HG02870 (cell line): ENCODE results near the gene IL11RA.

Experiments used
- ATAC-seq: cut with Tn5 transposase; IDR thresholded peaks from one replicate; pipeline ENCODE4 v1.9.1; 2021; ENCODE audit warnings: mild to moderate bottlenecking, moderate library complexity; ENCODE audit not compliant: unreplicated experiment

Gene IL11RA

DNA sequence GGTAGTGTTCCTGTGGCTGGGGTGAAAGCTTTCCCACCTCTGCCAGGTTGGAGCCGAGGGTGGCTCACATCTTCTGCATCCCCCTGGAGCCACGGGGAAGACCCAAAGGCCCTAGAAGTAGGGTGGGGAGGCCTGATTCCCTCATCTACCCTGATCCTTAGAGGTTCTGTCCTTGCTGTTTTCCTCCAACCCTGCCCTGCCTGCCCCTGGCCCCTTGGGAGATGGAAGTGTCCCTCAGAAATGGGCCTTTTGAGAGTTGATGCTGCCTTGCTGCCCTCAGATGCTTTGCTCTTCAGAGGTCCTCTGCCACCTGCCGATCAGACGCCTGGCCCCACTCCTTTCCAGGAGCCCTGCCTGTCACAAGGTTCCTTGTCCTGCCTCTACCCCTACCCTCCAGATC lies 32.8 kb downstream of the IL11RA start:
- ATAC-seq, result no peak

DNA sequence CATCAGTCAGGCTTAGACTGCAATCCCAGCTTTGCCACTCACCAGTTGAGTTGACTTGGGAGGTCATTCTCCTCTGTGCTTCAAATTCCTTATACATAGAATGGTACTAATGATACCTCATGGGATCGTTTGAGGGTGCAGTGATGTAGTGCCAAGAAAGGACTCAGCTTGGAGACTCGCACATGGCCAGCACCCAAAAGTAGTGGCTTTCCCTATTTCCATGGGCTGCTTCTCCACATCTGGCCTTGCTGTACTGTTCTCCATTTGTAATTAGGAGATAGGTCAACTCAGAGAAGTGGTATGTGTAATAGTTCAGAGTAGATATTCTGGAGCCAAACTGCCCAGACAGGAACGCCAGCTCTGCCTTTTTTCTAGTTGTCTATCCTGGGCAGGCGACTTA lies 33.6 kb downstream of the IL11RA start:
- no peak for ATAC-seq

DNA sequence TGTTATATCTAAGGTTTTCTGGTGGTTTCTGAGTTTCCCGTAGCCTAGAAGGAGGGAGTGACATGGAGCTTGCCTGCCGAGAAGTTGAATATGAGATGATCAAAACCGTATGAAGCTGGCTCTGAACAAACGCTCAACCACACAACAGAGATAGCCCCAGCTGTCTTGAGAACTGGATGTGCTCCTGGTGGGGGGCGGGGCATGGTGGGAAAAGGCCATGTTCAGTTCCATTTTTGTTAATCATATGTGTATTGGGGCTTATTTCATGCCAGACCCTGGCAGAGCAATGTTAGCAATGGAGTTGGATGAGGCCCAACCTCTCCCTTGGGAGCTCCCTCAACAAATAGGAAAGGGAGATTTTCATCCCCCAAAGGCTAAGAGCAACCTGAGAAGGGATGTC lies 34.2 kb downstream of the IL11RA start:
- no peak for ATAC-seq

GRCh38 chr9:34686732-34687131 lies 34.7 kb downstream of the IL11RA start:
- ATAC-seq, result no peak

- no peak for ATAC-seq
Measured at GRCh38 chr9:34687276-34688030, 35.5 kb downstream of the IL11RA start.

- no peak for ATAC-seq
Measured at GRCh38 chr9:34688329-34689115, 36.5 kb downstream of the IL11RA start.

DNA sequence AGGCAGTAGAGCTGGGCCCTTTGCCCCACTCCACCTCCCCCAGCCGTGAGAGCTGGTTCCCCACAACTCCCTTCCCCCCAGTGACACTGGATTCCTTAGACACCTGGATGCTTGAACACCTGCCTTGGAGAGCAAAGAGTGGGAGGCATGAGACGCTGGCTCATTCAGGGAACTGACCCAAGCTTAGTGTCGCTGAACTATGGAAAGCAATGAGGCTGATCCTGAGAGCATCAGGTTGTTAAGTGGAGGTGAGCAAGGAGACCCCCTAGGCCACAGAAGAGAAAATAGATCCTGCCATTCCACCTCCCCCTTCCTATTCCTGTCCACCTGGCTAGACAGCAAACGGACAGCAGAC lies 37.1 kb downstream of the IL11RA start:
- no peak for ATAC-seq

DNA sequence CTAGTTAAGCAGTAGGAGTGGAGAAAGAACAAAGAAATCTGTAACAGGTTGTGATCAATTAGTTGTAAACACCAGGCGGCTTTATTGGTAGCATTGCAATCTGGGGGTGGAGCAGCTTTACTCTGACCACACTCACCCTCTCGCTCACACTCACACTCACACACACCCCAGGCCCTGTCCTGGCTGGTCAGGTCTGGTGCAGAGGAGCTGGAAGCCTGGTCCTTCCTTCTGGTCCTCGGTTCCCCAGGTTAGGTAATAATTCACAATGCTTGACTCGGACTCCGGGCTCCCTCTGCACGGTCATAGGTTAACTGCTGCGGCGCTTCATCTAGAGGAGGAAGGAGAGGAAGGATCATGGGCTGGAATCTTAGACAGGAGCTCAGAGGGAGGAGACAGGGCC lies 37.5 kb downstream of the IL11RA start:
- ATAC-seq, result no peak

GRCh38 chr9:34690983-34691935 lies 39.3 kb downstream of the IL11RA start, which contains the start of gene CCL19:
CCL19 (minus strand) TSS chr9:34691276; CDS start chr9:34691139, 137 bp downstream.
- ATAC-seq, result no peak

GRCh38 chr9:34691936-34692315 lies 39.9 kb downstream of the IL11RA start:
- ATAC-seq, result no peak

DNA sequence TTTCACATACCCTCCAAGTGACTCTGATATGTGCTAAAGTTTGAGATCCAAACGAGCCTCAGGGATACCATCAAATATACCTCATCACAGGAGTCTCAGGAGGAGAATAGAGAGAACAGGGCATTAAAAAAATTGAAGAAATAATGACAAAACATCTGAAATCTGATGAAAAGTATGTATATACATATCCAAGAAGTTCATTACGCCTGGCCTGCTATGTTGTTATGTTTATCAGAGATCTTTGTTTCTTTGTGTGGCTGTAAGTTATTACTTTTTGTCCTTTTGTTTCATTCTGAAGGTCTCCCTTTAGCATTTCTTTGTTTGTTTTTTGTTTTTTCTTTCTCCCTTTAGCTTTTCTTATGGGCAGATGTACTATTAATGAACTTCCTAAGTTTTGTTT lies 41.6 kb downstream of the IL11RA start:
- no peak for ATAC-seq

DNA sequence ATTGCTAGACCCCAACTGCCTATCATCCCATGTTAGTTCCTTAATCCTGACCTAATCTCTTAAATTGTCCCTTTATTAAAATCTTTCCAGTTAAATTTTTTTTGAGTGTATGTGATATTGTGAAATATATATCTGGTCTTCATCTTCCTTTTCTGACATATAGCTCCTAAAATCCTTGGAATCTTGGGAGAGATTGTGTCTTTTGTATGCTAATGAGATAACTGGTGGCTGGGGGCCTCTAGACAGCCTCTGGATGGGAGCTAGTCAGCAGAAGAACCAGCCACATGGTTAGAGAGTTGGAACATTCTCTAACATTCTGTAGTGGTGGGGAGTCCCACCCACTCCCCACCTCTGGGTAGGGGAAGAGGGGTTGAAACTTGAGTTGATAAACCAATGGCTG lies 42.8 kb downstream of the IL11RA start:
- ATAC-seq, result no peak

GRCh38 chr9:34701023-34701768 lies 49.2 kb downstream of the IL11RA start:
- ATAC-seq, result no peak

DNA sequence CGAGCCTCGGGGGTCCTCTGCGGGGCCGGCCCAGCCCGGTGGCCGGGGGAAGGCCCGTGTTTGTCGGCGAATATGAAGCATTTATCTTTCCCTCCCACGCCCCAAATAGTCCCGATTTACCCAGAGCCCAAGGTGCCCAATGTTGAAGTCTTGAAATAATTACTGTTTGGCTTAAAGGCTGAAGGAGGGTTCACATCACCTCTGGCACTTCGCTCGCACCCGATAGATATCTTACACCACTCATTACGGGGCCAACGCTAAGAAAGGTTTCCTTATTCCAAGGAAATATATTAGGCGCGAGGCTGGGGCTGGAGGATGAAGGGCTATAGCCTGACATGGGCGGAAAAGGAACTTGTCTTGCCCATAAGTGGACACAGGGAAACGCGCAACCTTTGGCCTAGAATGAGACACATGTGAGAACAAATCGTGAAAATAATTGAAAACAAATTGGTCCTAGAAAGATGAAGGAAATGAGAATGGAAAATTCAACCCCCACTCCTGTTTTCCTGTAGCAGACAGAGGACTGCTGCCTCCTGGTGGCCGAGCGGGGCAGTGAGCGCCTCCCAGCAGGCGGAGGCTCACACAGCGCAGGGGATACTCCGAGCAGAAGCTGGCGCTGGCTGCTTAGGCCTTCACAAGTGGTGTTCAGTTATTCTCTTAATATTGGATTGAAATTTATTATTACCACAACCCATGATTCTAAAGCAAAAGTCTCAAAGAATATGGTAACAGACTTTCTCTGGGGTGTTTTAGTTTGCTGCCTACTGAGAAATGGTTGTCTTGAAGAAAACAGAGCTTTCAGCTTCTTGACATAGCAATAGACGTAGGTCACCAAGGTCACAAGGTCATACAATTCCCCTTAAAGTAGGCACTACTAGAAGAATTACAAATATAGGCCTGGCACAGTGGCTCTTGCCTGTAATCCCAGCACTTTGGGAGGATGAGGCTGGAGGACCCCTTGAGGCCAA lies 50.1 kb downstream of the IL11RA start:
- ATAC-seq, result peak; percentile 72

GRCh38 chr9:34707130-34707529 lies 55.1 kb downstream of the IL11RA start:
- no peak for ATAC-seq

GRCh38 chr9:34709196-34709978 lies 57.4 kb downstream of the IL11RA start:
- ATAC-seq, result no peak

DNA sequence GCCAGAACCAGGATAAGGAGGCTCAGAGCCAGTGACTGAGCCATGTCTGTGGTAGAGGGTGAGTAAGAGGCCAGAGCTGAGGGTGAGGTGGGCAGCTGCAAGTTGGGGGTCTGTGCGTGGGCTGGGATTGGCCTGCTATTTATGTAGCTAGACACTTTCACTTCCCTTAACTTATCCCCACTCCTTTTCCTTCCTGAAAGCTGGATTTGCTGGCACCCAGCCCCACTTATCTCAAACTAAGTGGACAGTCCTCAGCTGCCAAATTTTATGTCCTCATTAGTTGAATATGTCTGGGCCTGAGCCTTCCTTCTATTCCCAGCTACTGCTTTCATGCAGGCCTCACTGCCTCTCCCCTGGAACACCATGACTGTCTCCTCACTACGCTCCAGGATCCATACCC lies 58.0 kb downstream of the IL11RA start, which contains the start of gene CCL21:
Gene CCL21, minus strand, starts transcription at position 114 of the 400 bp plus-strand sequence. Its CDS starts 70 bp downstream, at position 44.
- no peak for ATAC-seq
